HG03025 (cell line): Measurements from ENCODE around the gene CCL4L2.
"Not testable (repeated sequence)": the region's sequence is repeated elsewhere in the genome, so short reads cannot be mapped to it uniquely, and the experiment has no call there.

Experiments used
- ATAC-seq: cut with Tn5 transposase; IDR thresholded peaks from one replicate; pipeline ENCODE4 v1.9.1; 2021; ENCODE audit warnings: mild to moderate bottlenecking, moderate library complexity; ENCODE audit not compliant: unreplicated experiment, low FRiP score

CCL4L2 gene

DNA sequence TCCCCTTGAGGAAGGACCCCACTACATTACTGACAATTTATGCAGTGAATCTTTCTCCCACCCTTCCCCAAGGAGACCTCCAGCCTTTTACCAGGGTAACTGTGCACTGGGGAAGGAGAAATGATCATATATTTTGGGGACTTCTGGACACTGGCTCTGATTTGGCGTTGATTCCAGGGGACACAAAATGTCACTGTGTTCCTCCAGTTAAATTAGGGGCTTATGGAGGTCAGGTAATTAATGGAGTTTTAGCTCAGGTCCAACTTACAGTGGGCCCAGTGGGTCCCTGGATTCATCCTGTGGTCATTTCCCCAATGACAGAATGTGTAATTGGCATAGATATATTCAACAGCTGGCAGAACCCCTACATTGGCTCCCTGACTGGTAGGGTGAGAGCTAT, 8.7 kb downstream of the CCL4L2 start:
- ATAC-seq: not testable (repeated sequence)

DNA sequence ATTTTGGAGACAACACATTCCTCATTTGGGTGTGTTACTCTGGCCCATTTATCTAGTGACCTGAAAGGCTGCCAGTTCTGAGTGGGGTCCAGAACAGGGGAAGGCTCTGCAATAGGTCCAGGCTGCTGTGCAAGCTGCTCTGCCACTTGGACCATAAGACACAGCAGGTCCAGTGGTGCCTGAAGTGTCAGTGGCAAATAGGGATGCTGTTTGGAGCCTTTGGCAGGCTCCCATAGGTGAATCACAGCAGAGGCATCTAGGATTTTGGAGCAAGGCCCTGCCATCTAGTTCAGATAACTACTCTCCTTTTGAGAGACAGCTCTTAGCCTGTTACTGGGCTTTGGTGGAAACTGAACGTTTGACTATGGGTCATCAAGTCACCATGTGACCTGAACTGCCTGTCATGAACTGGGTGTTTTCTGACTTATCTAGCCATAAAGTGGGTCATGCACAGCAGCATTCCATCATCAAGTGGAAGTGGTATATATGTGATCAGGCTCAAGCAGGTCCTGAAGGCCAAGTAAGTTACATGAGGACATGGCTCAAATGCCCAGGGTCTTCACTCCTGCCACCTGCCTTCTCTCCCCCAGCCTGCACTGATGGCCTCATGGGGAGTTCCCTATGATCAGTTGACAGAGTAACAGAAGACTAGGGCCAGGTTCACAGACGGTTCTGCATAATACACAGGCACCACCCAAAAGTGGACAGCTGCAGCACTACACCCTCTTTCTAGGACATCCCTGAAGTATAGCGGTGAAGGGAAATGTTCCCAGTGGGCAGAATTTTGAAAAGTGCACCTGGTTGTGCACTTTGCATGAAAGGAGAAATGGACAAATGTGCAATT, 10.1 kb downstream of the CCL4L2 start:
- ATAC-seq: not testable (repeated sequence)

DNA sequence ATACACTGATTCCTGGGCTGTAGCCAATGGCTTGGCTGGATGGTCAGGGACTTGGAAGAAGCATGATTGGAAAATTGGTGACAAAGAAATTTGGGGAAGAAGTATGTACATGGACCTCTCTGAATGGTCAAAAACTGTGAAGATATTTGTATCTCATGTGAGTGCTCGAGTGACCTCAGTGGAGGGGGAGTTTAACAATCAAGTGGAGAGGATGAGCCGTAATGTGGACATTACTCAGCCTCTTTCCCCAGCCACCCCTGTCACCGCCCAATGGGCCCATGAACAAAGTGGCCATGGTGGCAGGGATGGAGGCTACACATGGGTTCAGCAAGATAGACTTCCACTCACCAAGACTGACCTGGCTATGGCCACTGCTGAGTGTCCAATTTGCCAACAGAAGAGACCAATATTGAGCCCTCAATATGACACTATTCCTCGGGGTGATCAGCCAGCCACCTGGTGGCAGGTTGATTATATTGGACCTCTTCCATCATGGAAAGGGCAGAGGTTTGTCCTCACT, 10.8 kb downstream of the CCL4L2 start:
- ATAC-seq: not testable (repeated sequence)

DNA sequence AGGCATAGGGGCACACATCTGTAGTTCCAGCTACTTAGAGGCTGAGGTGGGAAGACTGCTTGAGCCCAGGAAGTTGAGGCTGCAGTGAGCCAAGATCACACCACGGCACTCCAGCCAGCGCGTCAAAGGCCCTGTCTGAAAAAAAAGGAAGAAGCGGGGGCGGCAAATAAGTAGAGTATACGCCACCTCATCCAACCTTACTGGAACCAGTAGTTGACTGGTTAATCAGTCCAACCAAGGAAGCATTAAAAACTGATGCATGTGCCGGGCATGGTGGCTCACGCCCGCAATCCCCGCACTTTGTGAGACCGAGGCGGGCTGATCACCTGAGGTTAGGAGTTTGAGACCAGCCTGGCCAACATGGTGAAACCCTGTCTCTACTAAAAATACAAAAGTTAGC, 12.1 kb downstream of the CCL4L2 start:
- not testable (repeated sequence) for ATAC-seq

DNA sequence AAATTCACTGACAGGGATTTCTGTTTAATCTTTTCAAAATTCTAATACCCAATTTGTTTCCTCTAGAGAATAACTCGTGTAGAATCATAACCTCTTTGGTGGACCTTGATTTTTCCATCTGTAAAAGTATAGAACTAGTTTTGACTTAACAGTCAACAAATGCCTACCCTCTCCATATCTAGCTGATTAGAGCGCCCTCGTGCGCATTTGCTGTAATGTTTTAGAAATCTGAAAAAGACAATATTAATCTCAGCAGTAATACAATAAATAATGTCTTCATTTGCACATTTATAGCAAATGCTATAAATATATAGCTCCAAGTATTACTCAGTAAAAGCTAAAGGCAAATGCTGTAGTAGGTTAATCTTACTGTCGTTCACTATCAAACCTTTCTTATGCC, 18.8 kb downstream of the CCL4L2 start:
- ATAC-seq: not testable (repeated sequence)

DNA sequence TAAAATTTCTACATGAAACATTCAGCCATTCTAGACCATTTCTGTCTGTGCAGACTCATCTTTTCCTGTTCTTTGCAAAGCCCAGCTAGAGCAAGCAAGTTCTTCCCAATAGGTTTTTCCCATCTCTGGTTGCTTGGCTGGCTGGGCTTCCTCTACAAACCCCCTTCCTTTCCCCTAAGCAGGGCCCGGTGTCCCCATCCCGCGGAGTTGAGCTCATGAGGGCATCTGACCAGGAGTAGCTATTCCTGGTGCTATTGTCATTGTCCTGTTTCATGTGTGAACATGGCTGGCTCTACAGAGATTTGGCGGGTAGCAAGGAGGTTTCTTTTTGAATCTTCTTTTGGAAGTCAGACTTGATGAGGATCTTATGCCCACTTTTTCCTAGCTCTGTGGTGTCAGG, 31.2 kb downstream of the CCL4L2 start:
- not testable (repeated sequence) for ATAC-seq
